ENCODE measurements around the gene TFF3. TPM values are rescaled to one million over a fixed set of nuclear protein-coding genes. Genes with fewer than 3 reads are reported as not detected.

Gene TFF3
- total RNA-seq, 2 donors from 2014 or later, result 4.1 to 9.1 TPM

Other genes with a start within 250 kb of the TFF3 start
- not detected for gene UMODL1, start 244.1 kb downstream of the TFF3 start, total RNA-seq
- 10 to 100 TPM in 1 of 2 donors, 1 to 10 TPM in 1; 6.3 to 13.5 TPM for gene ABCG1, start 96.3 kb downstream of the TFF3 start, total RNA-seq
- gene TFF2, start 35.6 kb upstream of the TFF3 start, total RNA-seq, result not detected
- gene TFF1, start 51.1 kb upstream of the TFF3 start, total RNA-seq, result not detected
- under 1 TPM; 0.18 to 0.27 TPM for gene TMPRSS3, start 80.6 kb upstream of the TFF3 start, total RNA-seq
- gene UBASH3A, start 88.5 kb upstream of the TFF3 start, total RNA-seq, result under 1 TPM; 0.44 to 0.47 TPM
- not detected for gene RSPH1, start 180.8 kb upstream of the TFF3 start, total RNA-seq
- 1 to 10 TPM; 1.9 to 3.7 TPM for gene SLC37A1, start 198.4 kb upstream of the TFF3 start, total RNA-seq